Right atrium auricular region (tissue), 2 donors: ENCODE results near the gene CLEC16A. TPM values are rescaled to one million over a fixed set of nuclear protein-coding genes. Genes with fewer than 3 reads are reported as not detected.

Experiments
- DNase-seq: peaks from one replicate; pipeline ENCODE4 v3.0.0-alpha.2; 2019; ENCODE audit warnings: low spot score
- H3K27ac ChIP-seq, 2 donors: fragments of 200-600 bp; sonication (generic); 1 replicate in 1 of 2; 2 replicates in 1 of 2; pipeline ENCODE4 v1.5.1; 2016 to 2019
- H3K27me3 ChIP-seq, 2 donors: fragments of 200-600 bp; sonication (generic); one replicate each; pipeline versions ENCODE4 v1.5.1 to v1.6.0; 2017 to 2019
- H3K36me3 ChIP-seq: fragments of 200-600 bp; sonication (generic); one replicate; pipeline ENCODE4 v1.5.1; 2016
- H3K4me1 ChIP-seq, 2 donors: fragments of 200-600 bp; sonication (generic); one replicate each; pipeline versions ENCODE4 v1.5.1 to v1.6.0; 2017 to 2019
- H3K4me3 ChIP-seq, 2 donors: fragments of 200-600 bp; sonication (generic); 1 replicate in 1 of 2; 2 replicates in 1 of 2; pipeline ENCODE4 v1.5.1; 2017 to 2019; ENCODE audit warnings: mild to moderate bottlenecking in 1 of 2, moderate library complexity in 1 of 2
- H3K9me3 ChIP-seq, 2 donors: fragments of 200-600 bp; sonication (generic); one replicate each; pipeline ENCODE4 v1.5.1; 2019
- total RNA-seq, 2 donors: library from RNA; depleted of rRNA; stranded (reverse); fragments of >200 nt; gene quantifications; one replicate each; pipeline ENCODE4 v1.1.0, GENCODE V29; 2016
- TF ChIP-seq, protein P1 (sequence below), 2 donors: fragments of 200-600 bp; sonication (generic); IDR thresholded peaks; one replicate each; pipeline ENCODE4 v1.5.1; 2019; ENCODE audit warnings: antibody characterized with exemption in 2 of 2

CLEC16A gene
- total RNA-seq, 2 donors from 2014 or later = 24.1 to 49.0 TPM

GRCh38 chr16:11004351-11004750 lies 60.0 kb downstream of the CLEC16A start:
- Histone ChIP-seq H3K4me1 (no peaks in the 10 kb centered on the region), H3K4me3 (no peak overlapping the region), H3K27me3 (no peaks in the 10 kb centered on the region), H3K9me3 (no peaks in the 10 kb centered on the region), H3K27ac (no peak overlapping the region), H3K36me3 (no peaks in the 10 kb centered on the region)
- TF ChIP-seq, protein P1, sequence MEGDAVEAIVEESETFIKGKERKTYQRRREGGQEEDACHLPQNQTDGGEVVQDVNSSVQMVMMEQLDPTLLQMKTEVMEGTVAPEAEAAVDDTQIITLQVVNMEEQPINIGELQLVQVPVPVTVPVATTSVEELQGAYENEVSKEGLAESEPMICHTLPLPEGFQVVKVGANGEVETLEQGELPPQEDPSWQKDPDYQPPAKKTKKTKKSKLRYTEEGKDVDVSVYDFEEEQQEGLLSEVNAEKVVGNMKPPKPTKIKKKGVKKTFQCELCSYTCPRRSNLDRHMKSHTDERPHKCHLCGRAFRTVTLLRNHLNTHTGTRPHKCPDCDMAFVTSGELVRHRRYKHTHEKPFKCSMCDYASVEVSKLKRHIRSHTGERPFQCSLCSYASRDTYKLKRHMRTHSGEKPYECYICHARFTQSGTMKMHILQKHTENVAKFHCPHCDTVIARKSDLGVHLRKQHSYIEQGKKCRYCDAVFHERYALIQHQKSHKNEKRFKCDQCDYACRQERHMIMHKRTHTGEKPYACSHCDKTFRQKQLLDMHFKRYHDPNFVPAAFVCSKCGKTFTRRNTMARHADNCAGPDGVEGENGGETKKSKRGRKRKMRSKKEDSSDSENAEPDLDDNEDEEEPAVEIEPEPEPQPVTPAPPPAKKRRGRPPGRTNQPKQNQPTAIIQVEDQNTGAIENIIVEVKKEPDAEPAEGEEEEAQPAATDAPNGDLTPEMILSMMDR (IDR thresholded peaks at IDR 0.05) = no peak
- DNase-seq = no peak

DNA sequence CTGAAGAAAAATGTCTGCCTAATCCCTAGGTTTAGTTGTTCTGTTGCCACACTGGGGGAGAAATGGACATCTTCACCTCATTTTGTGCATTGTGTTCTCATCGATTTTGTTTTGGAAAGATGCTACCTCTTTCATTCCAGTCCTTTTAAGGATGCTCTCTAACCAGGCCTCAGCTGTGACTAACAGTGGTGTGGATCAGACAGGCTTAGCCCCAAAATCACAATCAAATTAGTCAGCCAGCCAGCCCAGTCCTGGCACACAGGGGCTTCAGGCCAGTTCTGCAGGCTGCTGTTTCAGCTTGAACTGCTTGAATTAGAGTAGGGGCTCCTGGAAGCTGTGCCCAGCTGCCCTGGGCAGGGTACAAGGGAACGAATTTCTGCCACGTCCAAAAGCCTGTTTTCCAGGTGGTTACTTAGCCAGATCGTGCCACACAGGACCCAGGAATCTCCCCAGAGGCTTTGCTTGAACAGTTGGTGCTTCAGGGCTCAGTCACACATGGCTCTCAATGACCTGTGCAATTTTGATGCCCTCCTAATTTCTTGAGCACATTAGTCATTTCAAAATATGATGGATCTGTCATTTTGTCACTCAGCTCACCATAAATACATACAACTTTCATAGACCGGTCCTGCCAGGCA lies 60.7 kb downstream of the CLEC16A start:
- Histone ChIP-seq H3K27me3 (no peaks in the 10 kb centered on the region), H3K4me3 (no peak overlapping the region), H3K9me3 (no peaks in the 10 kb centered on the region), H3K27ac (no peak overlapping the region), H3K36me3 (no peaks in the 10 kb centered on the region), H3K4me1 (no peaks in the 10 kb centered on the region)
- TF ChIP-seq, protein P1 (IDR thresholded peaks at IDR 0.05) = no peak
- no peak for DNase-seq

GRCh38 chr16:11005611-11005975 lies 61.2 kb downstream of the CLEC16A start:
- TF ChIP-seq, protein P1 (IDR thresholded peaks at IDR 0.05) = no peak
- Histone ChIP-seq H3K27ac (no peak overlapping the region), H3K27me3 (no peaks in the 10 kb centered on the region), H3K36me3 (no peaks in the 10 kb centered on the region), H3K4me3 (no peak overlapping the region), H3K4me1 (peaks cover 0 to 4% of the 10 kb centered on the region in 2 donors), H3K9me3 (no peaks in the 10 kb centered on the region)
- no peak for DNase-seq

DNA sequence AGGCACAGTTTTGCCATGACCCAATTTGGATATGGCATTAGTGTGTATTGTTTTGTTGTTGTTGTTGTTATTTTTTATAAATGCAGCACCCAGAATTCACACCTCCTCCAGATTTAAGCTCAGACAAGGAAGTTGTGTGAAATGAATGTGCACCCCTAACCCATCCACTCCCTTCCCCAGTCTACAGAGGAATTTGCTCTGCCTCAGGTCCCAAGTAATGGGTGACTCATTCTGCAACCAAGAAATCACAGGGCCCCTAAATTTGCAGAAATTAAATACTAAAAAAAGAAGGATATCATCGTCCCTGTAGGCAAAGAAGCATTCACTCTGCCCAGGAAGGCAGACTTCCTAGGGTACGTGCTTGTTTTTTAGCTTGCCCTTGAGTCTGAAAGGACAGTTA lies 62.3 kb downstream of the CLEC16A start:
- no peak for DNase-seq
- Histone ChIP-seq H3K27me3 (no peaks in the 10 kb centered on the region), H3K27ac (no peak overlapping the region), H3K4me1 (peaks cover 0 to 11% of the 10 kb centered on the region in 2 donors), H3K4me3 (no peak overlapping the region), H3K36me3 (no peaks in the 10 kb centered on the region), H3K9me3 (no peaks in the 10 kb centered on the region)
- TF ChIP-seq, protein P1 (IDR thresholded peaks at IDR 0.05) = no peak

DNA sequence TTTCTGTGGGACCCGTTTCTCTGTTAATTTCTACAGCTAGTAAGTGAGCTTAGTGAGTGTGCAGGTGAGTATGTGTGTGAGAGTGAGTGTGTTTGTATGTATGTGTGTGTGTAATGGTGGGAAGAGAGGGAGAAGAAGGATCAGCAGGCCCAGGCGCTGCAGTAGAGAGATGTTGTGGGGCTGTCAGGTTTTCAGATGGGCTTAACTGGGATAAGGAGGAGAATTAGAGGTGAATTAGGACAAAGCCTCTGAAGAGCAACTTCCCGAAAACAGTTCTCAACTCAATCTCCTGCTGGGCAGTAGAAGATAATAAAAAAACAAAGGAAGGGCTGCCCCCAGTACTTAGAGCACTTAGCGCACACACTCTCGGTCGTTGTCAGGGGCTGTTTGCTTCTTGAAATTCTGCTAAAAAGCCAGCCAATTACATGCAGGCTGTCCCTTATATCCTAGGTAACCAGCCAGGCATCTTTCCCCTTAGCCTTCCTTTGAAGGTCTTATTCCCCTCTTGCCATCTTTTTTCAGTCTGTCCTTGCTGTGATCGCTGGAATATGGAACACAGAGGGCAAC lies 63.4 kb downstream of the CLEC16A start:
- TF ChIP-seq, protein P1 (IDR thresholded peaks at IDR 0.05) = no peak
- Histone ChIP-seq H3K27ac (no peak overlapping the region), H3K36me3 (no peaks in the 10 kb centered on the region), H3K27me3 (no peaks in the 10 kb centered on the region), H3K4me1 (peaks cover 0 to 11% of the 10 kb centered on the region in 2 donors), H3K4me3 (no peak overlapping the region), H3K9me3 (no peaks in the 10 kb centered on the region)
- no peak for DNase-seq
